Neural progenitor cell (in vitro differentiated cells): Measurements from ENCODE around the gene ZDHHC12.

Source experiments
- EZH2phosphoT487 ChIP-seq: fragments of 200-600 bp; sonication (generic); IDR thresholded peaks from 2 replicates; pipeline ENCODE4 v1.6.1; 2017; ENCODE audit warnings: antibody characterized with exemption
- TF ChIP-seq, protein P1 (sequence below): fragments of 200-600 bp; sonication (generic); IDR thresholded peaks from 2 replicates; pipeline ENCODE4 v1.5.1; 2017; ENCODE audit warnings: antibody characterized with exemption, mild to moderate bottlenecking

DNA sequence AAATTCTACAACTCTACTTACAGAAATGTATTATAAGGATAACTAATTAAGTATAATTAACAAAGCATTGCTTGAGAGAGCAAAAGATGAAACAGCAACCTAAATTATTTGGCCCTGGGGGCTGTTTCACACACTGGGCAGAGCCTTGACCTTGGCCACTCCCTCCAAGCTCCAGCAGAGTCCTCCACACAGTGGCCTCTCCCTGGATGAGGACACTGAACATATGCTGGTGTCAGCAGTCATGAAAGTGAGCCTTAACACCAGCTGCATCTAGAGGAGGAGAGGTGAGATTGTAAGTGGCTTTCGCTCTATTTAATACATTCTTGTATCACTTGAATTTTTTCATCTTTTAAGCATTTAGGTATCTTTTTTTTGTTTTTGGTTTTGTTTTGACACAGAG lies 23.3 kb upstream of the ZDHHC12 start:
- TF ChIP-seq, protein P1, sequence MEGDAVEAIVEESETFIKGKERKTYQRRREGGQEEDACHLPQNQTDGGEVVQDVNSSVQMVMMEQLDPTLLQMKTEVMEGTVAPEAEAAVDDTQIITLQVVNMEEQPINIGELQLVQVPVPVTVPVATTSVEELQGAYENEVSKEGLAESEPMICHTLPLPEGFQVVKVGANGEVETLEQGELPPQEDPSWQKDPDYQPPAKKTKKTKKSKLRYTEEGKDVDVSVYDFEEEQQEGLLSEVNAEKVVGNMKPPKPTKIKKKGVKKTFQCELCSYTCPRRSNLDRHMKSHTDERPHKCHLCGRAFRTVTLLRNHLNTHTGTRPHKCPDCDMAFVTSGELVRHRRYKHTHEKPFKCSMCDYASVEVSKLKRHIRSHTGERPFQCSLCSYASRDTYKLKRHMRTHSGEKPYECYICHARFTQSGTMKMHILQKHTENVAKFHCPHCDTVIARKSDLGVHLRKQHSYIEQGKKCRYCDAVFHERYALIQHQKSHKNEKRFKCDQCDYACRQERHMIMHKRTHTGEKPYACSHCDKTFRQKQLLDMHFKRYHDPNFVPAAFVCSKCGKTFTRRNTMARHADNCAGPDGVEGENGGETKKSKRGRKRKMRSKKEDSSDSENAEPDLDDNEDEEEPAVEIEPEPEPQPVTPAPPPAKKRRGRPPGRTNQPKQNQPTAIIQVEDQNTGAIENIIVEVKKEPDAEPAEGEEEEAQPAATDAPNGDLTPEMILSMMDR: no peak
- TF ChIP-seq EZH2phosphoT487: no peak
